Measurements from ENCODE around the gene MINK1. TPM values are rescaled to one million over a fixed set of nuclear protein-coding genes. Genes with fewer than 3 reads are reported as not detected.
A peak's percentile ranks its signal among the peaks of the same experiment; 100 is the strongest.

Gene MINK1
- total and polyA plus RNA-seq, 2 of the 13 experiments (the other 11 are each of a cell fraction or from before 2014, with no cell fraction given), result 17.2 to 63.9 TPM

DNA sequence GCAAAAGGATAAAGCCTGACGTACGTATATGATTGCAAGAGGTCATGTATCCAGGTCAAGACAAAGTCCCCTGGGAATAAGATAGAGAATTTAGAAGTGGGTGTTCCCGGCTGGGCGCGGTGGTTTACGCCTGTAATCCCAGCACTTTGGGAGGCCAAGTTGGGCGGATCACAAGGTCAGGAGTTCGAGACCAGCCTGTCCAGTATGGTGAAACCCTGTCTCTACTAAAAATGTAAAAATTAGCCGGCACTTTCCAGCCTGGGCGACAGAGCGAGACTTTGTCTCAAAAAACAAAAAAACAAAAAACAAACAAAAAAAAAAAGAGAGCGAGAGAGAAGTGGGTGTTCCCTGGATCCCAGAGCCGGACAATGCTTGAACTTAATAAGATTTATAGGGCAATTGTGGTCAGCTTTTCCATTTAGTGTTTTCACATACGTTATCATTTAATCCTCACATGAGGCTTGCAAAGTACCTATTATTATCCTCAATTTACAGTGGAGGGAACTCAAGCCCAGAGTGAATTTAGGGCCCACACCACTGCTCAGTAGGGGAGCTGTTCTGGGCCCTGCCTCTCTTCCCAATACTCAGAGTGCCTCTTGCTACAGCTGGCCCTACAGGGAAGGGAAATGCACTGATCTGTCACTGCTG lies 44.9 kb upstream of the MINK1 start (continued):
- TF ChIP-seq SRSF1 (optimal IDR thresholded peaks at IDR 0.05; ENCODE audit: low read depth, low read length) (no peak), ZFP36L1 (CRISPR knock-in tag; IDR thresholded peaks at IDR 0.05) (peak; percentile 72; the same call in 1 of the 2 replicates), ZFP41 (CRISPR knock-in tag; IDR thresholded peaks at IDR 0.05; ENCODE audit: borderline replicate concordance) (0 out of 2 replicates have a peak, but pooled peaks have one; percentile 3), ZNF124 (CRISPR knock-in tag; IDR thresholded peaks at IDR 0.05) (0 out of 2 replicates have a peak, but pooled peaks have one; percentile 4), NBN (conservative IDR thresholded peaks at IDR 0.05) (no peak), ZNF263 (CRISPR knock-in tag; IDR thresholded peaks at IDR 0.05) (0 out of 2 replicates have a peak, but pooled peaks have one; percentile 27), ZNF34 (CRISPR knock-in tag; IDR thresholded peaks at IDR 0.05; ENCODE audit: borderline replicate concordance) (0 out of 2 replicates have a peak, but pooled peaks have one; percentile 19), MXI1 (IDR thresholded peaks at IDR 0.05; ENCODE audit: borderline replicate concordance, low read depth, low read length) (no peak), NKX3-1 (CRISPR knock-in tag; IDR thresholded peaks at IDR 0.05) (peak; percentile 21; the same call in 1 of the 2 replicates), BRCA1 (CRISPR knock-in tag; IDR thresholded peaks at IDR 0.05) (0 out of 2 replicates have a peak, but pooled peaks have one; percentile 39), ZNF572 (CRISPR knock-in tag; IDR thresholded peaks at IDR 0.05) (no peak), NR2F1 (CRISPR knock-in tag; IDR thresholded peaks at IDR 0.05) (peak in 1 of 2 experiments; percentile 55; a peak in 2 of 4 replicates), ZNF761 (CRISPR knock-in tag; conservative IDR thresholded peaks at IDR 0.05) (0 out of 2 replicates have a peak, but pooled peaks have one; percentile 21), GZF1 (CRISPR knock-in tag; IDR thresholded peaks at IDR 0.05) (no peak; the same call in 1 of the 2 replicates), ZNF414 (CRISPR knock-in tag; IDR thresholded peaks at IDR 0.05) (no peak)
- TF ChIP-seq, protein P1, sequence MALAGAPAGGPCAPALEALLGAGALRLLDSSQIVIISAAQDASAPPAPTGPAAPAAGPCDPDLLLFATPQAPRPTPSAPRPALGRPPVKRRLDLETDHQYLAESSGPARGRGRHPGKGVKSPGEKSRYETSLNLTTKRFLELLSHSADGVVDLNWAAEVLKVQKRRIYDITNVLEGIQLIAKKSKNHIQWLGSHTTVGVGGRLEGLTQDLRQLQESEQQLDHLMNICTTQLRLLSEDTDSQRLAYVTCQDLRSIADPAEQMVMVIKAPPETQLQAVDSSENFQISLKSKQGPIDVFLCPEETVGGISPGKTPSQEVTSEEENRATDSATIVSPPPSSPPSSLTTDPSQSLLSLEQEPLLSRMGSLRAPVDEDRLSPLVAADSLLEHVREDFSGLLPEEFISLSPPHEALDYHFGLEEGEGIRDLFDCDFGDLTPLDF (CRISPR knock-in tag; IDR thresholded peaks at IDR 0.05), result peak; percentile 14; the same call in 1 of the 2 replicates
